Parathyroid adenoma (tissue), 2 donors: ENCODE data around the gene ZBTB20.

Source experiments
- H2AFZ ChIP-seq: fragments of 300-600 bp; sonication (generic); one replicate; pipeline ENCODE4 v1.7.0; 2017; ENCODE audit warnings: antibody characterized with exemption, mild to moderate bottlenecking
- H3K27ac ChIP-seq: fragments of 300-600 bp; sonication (generic); one replicate; pipeline ENCODE4 v1.7.0; 2017
- H3K27me3 ChIP-seq: fragments of 300-600 bp; sonication (generic); one replicate; pipeline ENCODE4 v1.7.0; 2017; ENCODE audit warnings: low read length; ENCODE audit not compliant: control insufficient read depth, insufficient read depth
- H3K36me3 ChIP-seq: fragments of 300-600 bp; sonication (generic); one replicate; pipeline ENCODE4 v1.7.0; 2017; ENCODE audit warnings: low read length; ENCODE audit not compliant: control insufficient read depth, insufficient read depth
- H3K4me1 ChIP-seq: fragments of 300-600 bp; sonication (generic); one replicate; pipeline ENCODE4 v1.7.0; 2017; ENCODE audit warnings: control low read depth
- H3K4me2 ChIP-seq: fragments of 300-600 bp; sonication (generic); one replicate; pipeline ENCODE4 v1.7.0; 2017; ENCODE audit warnings: low read length
- H3K4me3 ChIP-seq: fragments of 300-600 bp; sonication (generic); one replicate; pipeline ENCODE4 v1.7.0; 2017; ENCODE audit warnings: low read depth, low read length
- H3K79me2 ChIP-seq: fragments of 300-600 bp; sonication (generic); one replicate; pipeline ENCODE4 v1.7.0; 2017; ENCODE audit warnings: control low read depth
- H3K9ac ChIP-seq: fragments of 300-600 bp; sonication (generic); one replicate; pipeline ENCODE4 v1.7.0; 2017; ENCODE audit warnings: mild to moderate bottlenecking
- H3K9me3 ChIP-seq: fragments of 300-600 bp; sonication (generic); one replicate; pipeline ENCODE4 v1.7.0; 2017; ENCODE audit warnings: low read length; ENCODE audit not compliant: control insufficient read depth
- CTCF ChIP-seq: fragments of 300-600 bp; sonication (generic); IDR thresholded peaks from one replicate; pipeline ENCODE4 v1.7.0; 2017; ENCODE audit warnings: antibody characterized with exemption, mild to moderate bottlenecking
- donor health status: primary hyperparathyroidism.

The ZBTB20 gene

GRCh38 chr3:114333180-114333922 is 813.7 kb downstream of the ZBTB20 start:
- H3K79me2 ChIP-seq: no peaks in the 10 kb centered on the region
- no peaks in the 10 kb centered on the region for H3K27me3 ChIP-seq
- H3K4me2 ChIP-seq: no peak overlapping the region
- no peak overlapping the region for H2AFZ ChIP-seq
- H3K27ac ChIP-seq: no peak overlapping the region
- H3K9me3 ChIP-seq: no peaks in the 10 kb centered on the region
- no peak overlapping the region for H3K9ac ChIP-seq
- H3K4me1 ChIP-seq: peaks cover 5% of the 10 kb centered on the region
- no peak overlapping the region for H3K4me3 ChIP-seq
- H3K36me3 ChIP-seq: no peaks in the 10 kb centered on the region
- TF ChIP-seq CTCF: no peak

GRCh38 chr3:114332342-114333179 is 814.5 kb downstream of the ZBTB20 start:
- Histone ChIP-seq H3K4me2 (no peak overlapping the region), H3K9me3 (no peaks in the 10 kb centered on the region), H3K79me2 (no peaks in the 10 kb centered on the region), H3K4me1 (peaks cover 5% of the 10 kb centered on the region), H3K9ac (no peak overlapping the region), H2AFZ (no peak overlapping the region), H3K36me3 (no peaks in the 10 kb centered on the region), H3K4me3 (no peak overlapping the region), H3K27ac (no peak overlapping the region), H3K27me3 (no peaks in the 10 kb centered on the region)
- no peak for TF ChIP-seq CTCF

GRCh38 chr3:114331710-114332109 is 815.4 kb downstream of the ZBTB20 start:
- Histone ChIP-seq H3K27ac (no peak overlapping the region), H2AFZ (no peak overlapping the region), H3K9ac (no peak overlapping the region)

GRCh38 chr3:114331007-114331406 is 816.1 kb downstream of the ZBTB20 start:
- Histone ChIP-seq H3K4me1 (peaks cover 5% of the 10 kb centered on the region), H3K4me3 (no peak overlapping the region), H2AFZ (no peak overlapping the region), H3K4me2 (no peak overlapping the region), H3K27me3 (no peaks in the 10 kb centered on the region), H3K36me3 (no peaks in the 10 kb centered on the region), H3K79me2 (no peaks in the 10 kb centered on the region), H3K9me3 (no peaks in the 10 kb centered on the region), H3K27ac (no peak overlapping the region), H3K9ac (no peak overlapping the region)
- TF ChIP-seq CTCF: no peak

More at GRCh38 chr3:114331710-114332109, 815.4 kb downstream of the ZBTB20 start:
- H3K79me2 ChIP-seq: no peaks in the 10 kb centered on the region
- H3K9me3 ChIP-seq: no peaks in the 10 kb centered on the region
- H3K36me3 ChIP-seq: no peaks in the 10 kb centered on the region
- no peak overlapping the region for H3K4me2 ChIP-seq
- no peaks in the 10 kb centered on the region for H3K27me3 ChIP-seq
- peaks cover 5% of the 10 kb centered on the region for H3K4me1 ChIP-seq
- no peak overlapping the region for H3K4me3 ChIP-seq
- no peak for TF ChIP-seq CTCF
